Gastrocnemius medialis (tissue), 4 donors: ENCODE results near the gene LRRC4C.

Experiments used
- CTCF ChIP-seq, 5 experiments: fragments of 450-650 bp in 3 of 5; fragments of 200-600 bp in 2 of 5; sonication (generic) in 2 of 5; IDR thresholded peaks in 4 of 5; conservative IDR thresholded peaks in 1 of 5; 1 replicate in 4 of 5; 2 replicates in 1 of 5; pipeline ENCODE4 v1.5.1; 2016 to 2019; ENCODE audit warnings: antibody characterized with exemption in 5 of 5, mild to moderate bottlenecking in 3 of 5, moderate library complexity in 3 of 5
- POLR2A ChIP-seq, 2 donors: fragments of 450-650 bp; IDR thresholded peaks; one replicate each; pipeline ENCODE4 v1.6.1; 2017; ENCODE audit warnings: antibody characterized with exemption in 2 of 2, mild to moderate bottlenecking in 2 of 2, moderate library complexity in 2 of 2

- TF ChIP-seq POLR2A (IDR thresholded peaks at IDR 0.05) (no peak), CTCF (IDR thresholded peaks at IDR 0.05 in 4 of 5, conservative IDR thresholded peaks at IDR 0.05 in 1 of 5) (no peak)
Observed at GRCh38 chr11:41065432-41065831, 394.0 kb downstream of the LRRC4C start.
